ENCODE results near the gene USP17L5.
"Not testable (repeated sequence)": the region's sequence is repeated elsewhere in the genome, so short reads cannot be mapped to it uniquely, and the experiment has no call there.

- TF ChIP-seq POLR2A (IDR thresholded peaks at IDR 0.05; ENCODE audit: low read depth, low read length); CTCF (IDR thresholded peaks at IDR 0.05; ENCODE audit: extremely low read depth in 1 of 2, insufficient read depth in 1 of 2, low read depth in 1 of 2, low read length in 2 of 2); EZH2 (IDR thresholded peaks at IDR 0.05; ENCODE audit: borderline replicate concordance, low read depth, low read length, severe bottlenecking); POLR2AphosphoS5 (IDR thresholded peaks at IDR 0.05; ENCODE audit: insufficient read depth, low read depth, low read length); MAX (IDR thresholded peaks at IDR 0.05; ENCODE audit: insufficient read depth, insufficient read length): not testable (repeated sequence)
Observed at GRCh38 chr4:9343848-9344247, 4.6 kb downstream of the USP17L5 start, which contains the start of gene USP17L27.
